ENCODE measurements around the gene ATXN7. TPM values are rescaled to one million over a fixed set of nuclear protein-coding genes. Genes with fewer than 3 reads are reported as not detected.

Gene ATXN7
- total and polyA plus RNA-seq, 2 of the 4 experiments (the other 2 are of a cell fraction): 8.6 to 13.6 TPM

GRCh38 chr3:64046996-64047594 is 183.4 kb downstream of the ATXN7 start:
- H4K8ac ChIP-seq (ENCODE audit: low read depth in 2 of 2, low read length in 2 of 2): no peak overlapping the region
- no peak overlapping the region for H3K4me3 ChIP-seq (ENCODE audit: insufficient read depth, low read depth, low read length)
- ATAC-seq (ENCODE audit: low read depth) (no peak), DNase-seq (no peak)
- no peaks in the 10 kb centered on the region for H3K79me1 ChIP-seq (ENCODE audit: low read depth in 1 of 2, low read length in 2 of 2)
- peaks cover 16% of the 10 kb centered on the region for H3K9me1 ChIP-seq (ENCODE audit: insufficient read depth, low read length)
- H3K9ac ChIP-seq (ENCODE audit: low read depth, low read length): no peak overlapping the region
- ChIA-PET POLR2A (ENCODE audit: unreplicated experiment) (no interaction called here), CTCF (no interaction called here)
- H2BK5ac ChIP-seq (ENCODE audit: low read depth, low read length, poor library complexity, severe bottlenecking): no peak overlapping the region
- no peaks in the 10 kb centered on the region for H4K20me1 ChIP-seq (ENCODE audit: insufficient read depth, low read length)
- H2BK120ac ChIP-seq (ENCODE audit: low read depth, low read length): no peak overlapping the region
- no peak overlapping the region for H4K5ac ChIP-seq (ENCODE audit: low read depth, low read length)
- H3K18ac ChIP-seq (ENCODE audit: low read depth, low read length): no peak overlapping the region
- H3K4ac ChIP-seq (ENCODE audit: low read depth, low read length): no peak overlapping the region
- H2AFZ ChIP-seq (replicated peaks; ENCODE audit: low read length, poor library complexity): no peak overlapping the region
- H2BK20ac ChIP-seq (ENCODE audit: low read depth, low read length): no peak overlapping the region; the same call in 1 of the 2 replicates
- 20% methylated on average over 1 of the region's 6 CpGs; no CpG with 5 or more reads in 1 of the 2 experiments for WGBS, 2 experiments (ENCODE audit: extremely low coverage in 2 of 2, insufficient read length in 1 of 2)
- no peak for TF ChIP-seq SMC3 (IDR thresholded peaks at IDR 0.05; ENCODE audit: low read depth, low read length)
- no peak for TF ChIP-seq CTCF (conservative IDR thresholded peaks at IDR 0.05; ENCODE audit: low read depth, low read length)
- no peak for TF ChIP-seq USF2 (IDR thresholded peaks at IDR 0.05; ENCODE audit: low read depth, low read length)
- TF ChIP-seq CHD1 (IDR thresholded peaks at IDR 0.05; ENCODE audit: low read depth, low read length): no peak
- TF ChIP-seq NFE2L2 (IDR thresholded peaks at IDR 0.05; ENCODE audit: low read depth, low read length): no peak
- no peak for TF ChIP-seq MAFK (IDR thresholded peaks at IDR 0.05; ENCODE audit: low read depth, low read length)
- no peak for TF ChIP-seq RFX5 (IDR thresholded peaks at IDR 0.05; ENCODE audit: low read depth, low read length)
- no peak for TF ChIP-seq BHLHE40 (IDR thresholded peaks at IDR 0.05; ENCODE audit: low read depth, low read length)
- no peak for TF ChIP-seq MXI1 (IDR thresholded peaks at IDR 0.05; ENCODE audit: borderline replicate concordance, low read depth, low read length)
- no peak for TF ChIP-seq POLR2A (IDR thresholded peaks at IDR 0.05; ENCODE audit: low read depth, low read length)
- no TSS peak for BruUV-seq (replicated peaks)
- no peaks in the 10 kb centered on the region; the same call in 1 of the 2 replicates for H3K4me1 ChIP-seq (ENCODE audit: control insufficient read depth, insufficient read depth, low read length)
- no peak overlapping the region for H4K91ac ChIP-seq (ENCODE audit: insufficient read depth, low read depth, low read length)
- dilution Hi-C loops (cut with HindIII; ENCODE audit: low sequenced_read_pairs, unreplicated experiment) (loop anchor here (25.0 kb wide), 1 partner anchor 415 kb away; no protein-coding TSS in a partner anchor), in situ Hi-C loops (cut with MboI; ENCODE audit: low sequenced_read_pairs) (loop anchor here (25.0 kb wide), 1 partner anchor 165 kb away; no protein-coding TSS in a partner anchor), intact Hi-C loops (cut with micrococcal nuclease) (no loop called here)
- H3K27me3 ChIP-seq (ENCODE audit: control insufficient read depth, insufficient read depth, low read length): no peaks in the 10 kb centered on the region
- H3K27ac ChIP-seq (ENCODE audit: insufficient read depth, low read length): no peak overlapping the region
- no peak overlapping the region for H2BK15ac ChIP-seq (ENCODE audit: low read depth, low read length)
- no peak overlapping the region for H3K56ac ChIP-seq (ENCODE audit: extremely low read depth, insufficient read depth, low read length)
- H3K36me3 ChIP-seq (ENCODE audit: control insufficient read depth, insufficient read depth, low read length): no peaks in the 10 kb centered on the region
- no peak overlapping the region for H3K23ac ChIP-seq (ENCODE audit: low read depth, low read length)
- H2AK5ac ChIP-seq (ENCODE audit: low read depth, low read length): no peak overlapping the region
- H3K14ac ChIP-seq (replicated peaks; ENCODE audit: low read depth, low read length): no peak overlapping the region
- no peak overlapping the region for H2AK9ac ChIP-seq (replicated peaks; ENCODE audit: low read depth, low read length, poor library complexity)
- H3K4me2 ChIP-seq (ENCODE audit: low read depth, low read length): no peak overlapping the region
- no peaks in the 10 kb centered on the region for H3K9me3 ChIP-seq (ENCODE audit: control insufficient read depth, insufficient read depth, low read length)
